PC-3 (cell line): Measurements from ENCODE around the gene B4GALT3.

Experiments
- EZH2 ChIP-seq: fragments of 300-600 bp; sonication (generic); IDR thresholded peaks from one replicate; pipeline ENCODE4 v1.6.1; 2017; ENCODE audit warnings: antibody characterized with exemption, mild to moderate bottlenecking, low read length; ENCODE audit not compliant: unreplicated experiment
- EZH2phosphoT487 ChIP-seq: fragments of 300-600 bp; sonication (generic); IDR thresholded peaks from 2 replicates; pipeline ENCODE4 v1.6.1; 2018; ENCODE audit warnings: mild to moderate bottlenecking, antibody characterized with exemption, low read length, borderline replicate concordance
- TF ChIP-seq, protein P1 (sequence below): fragments of 300-600 bp; sonication (generic); conservative IDR thresholded peaks from 2 replicates; pipeline ENCODE4 v1.5.1; 2017; ENCODE audit warnings: antibody characterized with exemption, low read depth, mild to moderate bottlenecking, low read length

DNA sequence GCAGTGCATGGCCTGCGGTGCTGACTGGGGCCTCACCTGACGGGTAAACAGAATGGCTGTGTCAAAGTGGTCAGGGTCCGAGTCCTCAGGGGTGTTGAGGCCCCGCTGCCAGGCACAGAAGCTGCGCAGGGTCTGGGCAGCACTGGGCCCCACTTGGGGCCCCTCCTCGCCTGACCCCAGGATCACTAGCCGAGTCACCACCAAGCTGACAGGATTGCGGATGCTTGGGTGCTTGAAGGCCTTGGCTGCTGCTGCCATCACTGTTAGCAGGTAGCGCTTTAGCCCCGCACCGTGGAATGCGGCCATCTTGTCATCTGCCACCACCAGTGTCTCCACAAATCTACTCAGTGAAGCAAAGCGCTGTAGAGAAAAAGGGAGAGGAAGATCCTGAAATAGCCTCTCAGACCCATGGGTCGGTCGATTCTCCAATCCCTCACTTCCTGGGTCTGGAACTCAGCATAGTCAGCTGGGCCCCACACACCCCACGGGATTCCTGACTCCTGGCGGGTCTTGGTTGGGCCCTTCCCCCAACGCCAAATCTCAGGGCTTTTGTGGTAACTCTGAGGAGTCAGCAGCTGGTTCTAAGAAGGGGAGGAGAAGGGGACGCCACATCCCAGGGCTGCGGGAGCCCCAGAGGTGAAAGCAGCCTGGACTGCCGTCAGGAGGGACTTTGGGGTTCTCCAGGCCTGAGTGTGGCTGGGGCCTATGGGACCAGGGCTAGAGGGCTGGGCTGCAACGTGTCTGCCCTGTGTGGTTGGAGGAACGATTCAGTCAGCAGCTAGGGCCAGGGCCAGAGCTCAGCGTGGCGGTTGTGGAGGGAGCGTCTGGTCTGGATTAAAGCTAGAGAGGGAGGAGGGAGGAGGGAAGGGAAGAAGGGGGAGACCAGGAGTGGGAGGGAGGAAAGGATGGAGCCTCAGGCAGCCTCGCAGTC, 19.5 kb upstream of the B4GALT3 start:
- TF ChIP-seq EZH2phosphoT487 = no peak
- TF ChIP-seq, protein P1, sequence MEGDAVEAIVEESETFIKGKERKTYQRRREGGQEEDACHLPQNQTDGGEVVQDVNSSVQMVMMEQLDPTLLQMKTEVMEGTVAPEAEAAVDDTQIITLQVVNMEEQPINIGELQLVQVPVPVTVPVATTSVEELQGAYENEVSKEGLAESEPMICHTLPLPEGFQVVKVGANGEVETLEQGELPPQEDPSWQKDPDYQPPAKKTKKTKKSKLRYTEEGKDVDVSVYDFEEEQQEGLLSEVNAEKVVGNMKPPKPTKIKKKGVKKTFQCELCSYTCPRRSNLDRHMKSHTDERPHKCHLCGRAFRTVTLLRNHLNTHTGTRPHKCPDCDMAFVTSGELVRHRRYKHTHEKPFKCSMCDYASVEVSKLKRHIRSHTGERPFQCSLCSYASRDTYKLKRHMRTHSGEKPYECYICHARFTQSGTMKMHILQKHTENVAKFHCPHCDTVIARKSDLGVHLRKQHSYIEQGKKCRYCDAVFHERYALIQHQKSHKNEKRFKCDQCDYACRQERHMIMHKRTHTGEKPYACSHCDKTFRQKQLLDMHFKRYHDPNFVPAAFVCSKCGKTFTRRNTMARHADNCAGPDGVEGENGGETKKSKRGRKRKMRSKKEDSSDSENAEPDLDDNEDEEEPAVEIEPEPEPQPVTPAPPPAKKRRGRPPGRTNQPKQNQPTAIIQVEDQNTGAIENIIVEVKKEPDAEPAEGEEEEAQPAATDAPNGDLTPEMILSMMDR = no peak
- no peak for TF ChIP-seq EZH2
